ENCODE data around the gene OR2F1.

DNA sequence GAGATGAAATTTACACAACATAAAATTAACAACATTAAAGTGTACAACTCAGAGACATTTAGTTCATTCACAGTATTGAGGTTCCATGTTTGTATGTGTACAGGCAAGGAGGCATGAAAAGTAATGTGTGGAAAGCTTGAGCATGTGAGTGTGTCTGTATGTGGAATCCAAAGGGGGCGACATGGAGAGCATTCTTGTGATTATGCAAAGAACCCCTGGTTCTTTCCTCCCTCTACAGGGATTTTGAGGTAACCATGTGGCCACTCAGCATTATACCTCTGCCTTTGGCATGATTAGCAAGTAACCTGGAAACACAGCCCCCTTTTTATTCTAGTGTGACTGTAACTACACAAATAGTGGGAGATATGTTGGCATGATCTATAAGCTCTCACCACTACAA is 21.0 kb downstream of the OR2F1 start:
- TF ChIP-seq, protein P1, sequence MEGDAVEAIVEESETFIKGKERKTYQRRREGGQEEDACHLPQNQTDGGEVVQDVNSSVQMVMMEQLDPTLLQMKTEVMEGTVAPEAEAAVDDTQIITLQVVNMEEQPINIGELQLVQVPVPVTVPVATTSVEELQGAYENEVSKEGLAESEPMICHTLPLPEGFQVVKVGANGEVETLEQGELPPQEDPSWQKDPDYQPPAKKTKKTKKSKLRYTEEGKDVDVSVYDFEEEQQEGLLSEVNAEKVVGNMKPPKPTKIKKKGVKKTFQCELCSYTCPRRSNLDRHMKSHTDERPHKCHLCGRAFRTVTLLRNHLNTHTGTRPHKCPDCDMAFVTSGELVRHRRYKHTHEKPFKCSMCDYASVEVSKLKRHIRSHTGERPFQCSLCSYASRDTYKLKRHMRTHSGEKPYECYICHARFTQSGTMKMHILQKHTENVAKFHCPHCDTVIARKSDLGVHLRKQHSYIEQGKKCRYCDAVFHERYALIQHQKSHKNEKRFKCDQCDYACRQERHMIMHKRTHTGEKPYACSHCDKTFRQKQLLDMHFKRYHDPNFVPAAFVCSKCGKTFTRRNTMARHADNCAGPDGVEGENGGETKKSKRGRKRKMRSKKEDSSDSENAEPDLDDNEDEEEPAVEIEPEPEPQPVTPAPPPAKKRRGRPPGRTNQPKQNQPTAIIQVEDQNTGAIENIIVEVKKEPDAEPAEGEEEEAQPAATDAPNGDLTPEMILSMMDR (IDR thresholded peaks at IDR 0.05) = no peak
- TF ChIP-seq POLR2A (IDR thresholded peaks at IDR 0.05) = no peak

Measured in prostate gland (tissue), 2 donors.